GM19043 (cell line): ENCODE measurements around the gene CRTC1.

Experiments
- ATAC-seq: cut with Tn5 transposase; IDR thresholded peaks from one replicate; pipeline ENCODE4 v1.9.1; 2021; ENCODE audit warnings: low read depth; ENCODE audit not compliant: unreplicated experiment

CRTC1 gene

GRCh38 chr19:18697680-18698079 lies 14.2 kb downstream of the CRTC1 start:
- no peak for ATAC-seq

GRCh38 chr19:18698321-18699167 lies 15.1 kb downstream of the CRTC1 start:
- ATAC-seq, result no peak

GRCh38 chr19:18699403-18700054 lies 16.0 kb downstream of the CRTC1 start:
- ATAC-seq, result no peak

- no peak for ATAC-seq
These were observed 17.2 kb downstream of the CRTC1 start for GRCh38 chr19:18700501-18701249.

GRCh38 chr19:18701250-18701608 lies 17.7 kb downstream of the CRTC1 start:
- ATAC-seq, result no peak

GRCh38 chr19:18704054-18704453 lies 20.6 kb downstream of the CRTC1 start:
- no peak for ATAC-seq

- ATAC-seq, result no peak
These were observed 21.5 kb downstream of the CRTC1 start for GRCh38 chr19:18704971-18705370.

- no peak for ATAC-seq
These were observed 25.2 kb downstream of the CRTC1 start for GRCh38 chr19:18708452-18709231.

GRCh38 chr19:18709546-18709945 lies 26.1 kb downstream of the CRTC1 start:
- ATAC-seq, result no peak

GRCh38 chr19:18710186-18710585 lies 26.7 kb downstream of the CRTC1 start:
- no peak for ATAC-seq

- ATAC-seq, result no peak
These were observed 27.7 kb downstream of the CRTC1 start for GRCh38 chr19:18710996-18711751.

- ATAC-seq, result no peak
These were observed 28.4 kb downstream of the CRTC1 start for GRCh38 chr19:18711893-18712292.

GRCh38 chr19:18712981-18713380 lies 29.5 kb downstream of the CRTC1 start:
- no peak for ATAC-seq

GRCh38 chr19:18713550-18714117 lies 30.2 kb downstream of the CRTC1 start:
- no peak for ATAC-seq

GRCh38 chr19:18715416-18715815 lies 31.9 kb downstream of the CRTC1 start:
- ATAC-seq, result no peak

GRCh38 chr19:18716857-18717256 lies 33.4 kb downstream of the CRTC1 start:
- ATAC-seq, result no peak

GRCh38 chr19:18717601-18718000 lies 34.1 kb downstream of the CRTC1 start:
- ATAC-seq, result no peak

GRCh38 chr19:18718015-18718526 lies 34.6 kb downstream of the CRTC1 start:
- no peak for ATAC-seq

- no peak for ATAC-seq
These were observed 35.5 kb downstream of the CRTC1 start for GRCh38 chr19:18718846-18719458.
